NCI-H1417 (cell line): Measurements from ENCODE around the gene UGDH.
"Not testable (repeated sequence)": the region's sequence is repeated elsewhere in the genome, so short reads cannot be mapped to it uniquely, and the experiment has no call there.

ENCODE experiments used
- DNase-seq, 3 experiments: peaks; one replicate each; lab custom pipeline; 2025; lab: John Stamatoyannopoulos, UW

UGDH gene

DNA sequence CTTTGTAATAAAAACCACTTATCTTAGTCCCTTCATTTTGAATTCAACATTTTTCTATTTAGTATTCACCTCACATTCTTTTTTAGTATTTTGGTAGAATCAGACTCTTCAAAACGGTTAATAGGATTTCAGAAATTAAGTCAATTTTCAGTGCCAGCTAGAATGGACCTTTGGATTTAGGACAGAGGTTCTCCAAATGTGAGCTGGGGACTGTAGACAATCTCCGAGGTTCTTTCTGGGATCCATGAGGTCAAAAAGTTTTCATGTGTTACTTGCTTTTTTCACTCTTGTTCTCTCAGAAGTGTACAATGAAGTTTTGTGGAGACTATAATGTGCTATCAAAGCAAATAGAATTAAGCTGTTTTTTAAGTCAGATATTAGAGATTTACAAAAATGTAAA lies 2.3 kb upstream of the UGDH start:
- DNase-seq = no peak

GRCh38 chr4:39528061-39528465 lies 824 bp upstream of the UGDH start:
- peak in 1 of 3 experiments; percentile 53 for DNase-seq

DNA sequence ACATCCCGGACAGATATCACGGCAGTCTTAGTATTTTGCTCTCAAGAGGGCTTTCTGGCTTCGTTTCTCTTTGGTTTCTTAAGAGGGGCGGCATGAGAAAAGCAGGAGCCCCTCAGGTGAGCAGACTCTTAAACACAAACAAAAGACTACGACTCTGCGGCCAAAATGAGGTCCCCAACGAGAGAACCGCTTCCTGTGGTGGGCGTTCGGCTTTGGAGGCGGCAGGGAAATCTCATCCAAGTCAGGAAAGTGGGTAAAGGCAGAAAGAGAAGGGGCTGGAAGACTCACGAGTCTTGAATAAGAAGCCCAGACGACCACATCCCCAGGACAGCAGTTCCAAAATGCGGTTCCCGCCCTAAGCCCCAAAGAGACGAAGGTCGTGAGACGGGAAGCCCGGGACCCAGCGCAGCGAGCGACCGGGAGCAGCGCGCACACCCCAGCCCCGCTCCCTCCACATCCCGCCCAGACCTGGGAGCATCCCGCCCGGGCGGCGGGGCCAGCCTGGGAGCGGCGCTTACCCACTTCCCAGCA lies 409 bp downstream of the UGDH start:
- DNase-seq = peak; percentile 54 to 74 (median 57)

GRCh38 chr4:39525822-39526690 lies 1.2 kb downstream of the UGDH start:
- DNase-seq = peak in 1 of 3 experiments; percentile 47

- DNase-seq = no peak
Observed at GRCh38 chr4:39524161-39524957, 2.9 kb downstream of the UGDH start.

DNA sequence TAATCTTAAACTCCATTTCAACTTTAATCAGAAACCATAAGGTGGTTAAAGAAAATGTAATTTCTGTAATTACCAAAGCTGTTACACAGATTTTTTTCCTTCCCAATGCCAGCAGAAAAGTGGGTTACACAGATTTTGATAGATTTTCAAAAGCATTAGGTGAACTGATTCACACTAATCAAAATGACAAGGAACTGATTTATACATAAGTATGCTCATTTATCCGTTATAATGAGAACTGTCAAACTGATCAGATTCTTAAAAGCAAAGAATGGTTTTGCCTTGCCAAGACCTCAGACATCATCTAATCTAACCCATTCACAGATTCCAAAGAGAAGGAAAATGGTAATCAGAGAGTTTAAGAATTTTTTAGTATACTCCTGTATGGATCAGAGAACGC lies 5.2 kb downstream of the UGDH start:
- DNase-seq = no peak

DNA sequence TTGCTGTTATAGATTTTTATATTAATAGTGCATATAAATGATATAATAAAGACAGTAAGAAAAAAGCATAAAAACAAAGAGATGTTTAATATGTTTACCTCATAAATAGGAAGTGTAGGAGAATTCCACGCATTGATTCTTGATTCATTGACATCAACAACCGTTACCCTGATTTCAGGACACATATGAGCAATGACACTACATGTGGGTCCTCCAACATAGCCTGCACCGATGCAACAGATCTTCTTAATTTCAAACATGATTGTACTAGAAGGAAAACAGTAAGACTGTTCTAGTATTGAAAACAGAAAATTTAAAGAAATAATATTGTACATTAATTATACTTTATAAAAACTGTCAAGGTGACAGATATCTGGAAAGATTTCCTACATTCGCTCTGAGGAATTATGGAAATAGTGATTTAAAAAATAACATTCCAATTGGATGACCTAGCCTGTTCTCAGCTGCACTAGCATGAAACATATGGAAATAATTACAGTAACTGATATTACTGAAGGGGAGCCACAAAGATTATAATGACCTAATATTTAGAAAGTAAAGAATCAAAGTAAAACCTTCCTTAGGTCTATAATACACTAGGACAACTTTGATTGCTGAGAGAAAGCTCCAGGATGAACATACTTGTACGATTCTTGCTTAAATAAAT lies 5.9 kb downstream of the UGDH start:
- no peak for DNase-seq

- no peak for DNase-seq
Observed at GRCh38 chr4:39518484-39518883, 8.8 kb downstream of the UGDH start.

GRCh38 chr4:39516407-39516966 lies 10.8 kb downstream of the UGDH start:
- no peak for DNase-seq

DNA sequence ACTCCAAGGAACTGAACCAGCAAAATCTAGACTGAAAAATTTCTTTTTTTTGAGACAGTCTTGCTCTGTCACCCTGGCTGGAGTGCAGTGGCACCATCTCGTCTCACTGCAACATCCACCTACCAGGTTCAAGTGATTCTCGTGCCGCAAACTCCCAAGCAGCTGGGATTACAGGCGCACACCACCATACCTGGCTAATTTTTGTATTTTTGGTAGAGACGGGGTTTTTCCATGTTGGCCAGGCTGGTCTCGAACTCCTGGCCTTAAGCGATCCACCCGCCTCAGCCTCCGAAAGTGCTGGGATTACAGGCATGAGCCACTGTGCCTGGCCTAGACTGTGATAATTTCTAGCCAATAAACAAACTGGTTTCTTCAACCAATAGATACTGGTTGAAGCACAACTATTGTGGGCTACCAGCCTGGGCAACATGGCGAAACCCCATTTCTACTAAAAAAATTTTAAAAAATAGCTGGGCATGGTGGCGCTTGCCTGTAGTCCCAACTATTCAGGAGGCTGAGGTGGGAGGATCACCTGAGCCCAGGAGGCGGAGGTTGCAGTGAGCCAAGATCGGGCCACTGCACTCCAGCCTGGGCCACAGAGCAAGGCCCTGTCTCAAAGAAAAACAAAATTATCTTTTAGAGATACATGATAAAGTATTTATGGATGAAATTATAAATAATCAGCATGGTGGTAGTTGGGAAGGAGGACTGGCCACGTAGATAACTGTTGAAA lies 11.4 kb downstream of the UGDH start:
- not testable (repeated sequence) for DNase-seq

GRCh38 chr4:39514888-39515401 lies 12.3 kb downstream of the UGDH start:
- peak in 1 of 3 experiments; percentile 56 for DNase-seq

GRCh38 chr4:39514266-39514665 lies 13.0 kb downstream of the UGDH start:
- not testable (repeated sequence) for DNase-seq

DNA sequence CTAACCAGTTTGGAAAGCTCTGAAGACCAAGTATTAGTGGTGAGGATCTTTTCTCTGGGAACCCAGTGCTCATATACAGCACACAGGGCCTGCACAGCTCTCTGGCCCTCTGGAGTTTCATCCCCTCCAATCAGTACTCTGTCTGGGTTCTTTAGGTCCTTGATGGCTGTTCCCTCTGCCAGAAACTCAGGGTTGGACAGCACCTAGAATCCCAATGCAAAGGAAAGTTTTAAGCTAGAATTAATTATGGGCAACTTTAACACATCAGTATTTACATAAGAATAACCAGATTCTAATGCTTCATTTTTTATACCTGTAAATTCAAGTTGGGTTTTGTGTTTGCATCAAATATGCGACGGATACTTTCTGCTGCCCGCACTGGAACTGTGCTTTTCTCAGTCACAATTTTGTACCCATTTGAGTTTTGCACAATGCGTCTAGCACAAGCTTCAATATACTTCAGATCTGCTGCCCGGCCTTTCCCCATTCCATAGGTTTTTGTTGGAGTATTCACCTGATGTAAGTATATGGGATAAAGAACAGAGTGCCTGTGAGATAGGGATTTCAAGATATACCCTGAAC lies 16.8 kb downstream of the UGDH start:
- no peak for DNase-seq

DNA sequence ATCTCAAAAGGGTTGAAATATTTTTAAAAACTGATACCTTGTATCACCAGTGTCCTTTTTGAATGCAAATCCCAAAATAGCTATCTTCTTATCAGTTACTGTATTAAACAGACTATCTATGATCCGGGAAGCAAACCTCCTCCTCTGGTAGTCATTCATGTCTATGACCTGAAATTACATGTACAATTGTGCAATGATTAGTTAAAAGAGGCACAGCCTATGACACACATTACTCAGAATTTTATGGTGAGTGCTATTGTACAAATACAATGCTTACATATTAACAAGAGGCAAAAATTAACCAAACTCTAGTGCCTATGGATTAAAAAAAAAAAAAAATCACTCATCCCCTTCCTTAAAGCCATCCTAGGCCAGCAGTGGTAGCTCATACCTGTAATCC lies 21.7 kb downstream of the UGDH start:
- no peak for DNase-seq

GRCh38 chr4:39504538-39504937 lies 22.7 kb downstream of the UGDH start:
- no peak for DNase-seq

DNA sequence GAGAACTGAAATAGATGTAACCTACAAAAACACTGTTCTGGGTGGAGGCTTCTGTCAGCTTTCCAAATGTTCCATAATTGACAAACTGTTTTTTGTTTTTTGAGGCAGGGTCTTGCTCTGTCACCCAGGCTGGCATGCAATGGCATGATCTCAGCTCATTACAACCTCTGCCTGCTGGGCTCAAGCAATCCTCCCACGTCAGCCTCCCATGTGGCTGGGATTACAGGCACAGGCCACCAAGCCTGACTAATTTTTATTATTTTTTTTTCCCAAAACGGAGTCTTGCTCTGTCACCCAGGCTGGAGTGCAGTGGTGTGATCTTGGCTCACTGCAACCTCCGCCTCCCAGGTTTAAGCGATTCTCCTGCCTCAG lies 24.6 kb downstream of the UGDH start:
- not testable (repeated sequence) for DNase-seq

- no peak for DNase-seq
Observed at GRCh38 chr4:39502019-39502663, 25.1 kb downstream of the UGDH start.

GRCh38 chr4:39498727-39499020 lies 28.6 kb downstream of the UGDH start:
- no peak for DNase-seq

DNA sequence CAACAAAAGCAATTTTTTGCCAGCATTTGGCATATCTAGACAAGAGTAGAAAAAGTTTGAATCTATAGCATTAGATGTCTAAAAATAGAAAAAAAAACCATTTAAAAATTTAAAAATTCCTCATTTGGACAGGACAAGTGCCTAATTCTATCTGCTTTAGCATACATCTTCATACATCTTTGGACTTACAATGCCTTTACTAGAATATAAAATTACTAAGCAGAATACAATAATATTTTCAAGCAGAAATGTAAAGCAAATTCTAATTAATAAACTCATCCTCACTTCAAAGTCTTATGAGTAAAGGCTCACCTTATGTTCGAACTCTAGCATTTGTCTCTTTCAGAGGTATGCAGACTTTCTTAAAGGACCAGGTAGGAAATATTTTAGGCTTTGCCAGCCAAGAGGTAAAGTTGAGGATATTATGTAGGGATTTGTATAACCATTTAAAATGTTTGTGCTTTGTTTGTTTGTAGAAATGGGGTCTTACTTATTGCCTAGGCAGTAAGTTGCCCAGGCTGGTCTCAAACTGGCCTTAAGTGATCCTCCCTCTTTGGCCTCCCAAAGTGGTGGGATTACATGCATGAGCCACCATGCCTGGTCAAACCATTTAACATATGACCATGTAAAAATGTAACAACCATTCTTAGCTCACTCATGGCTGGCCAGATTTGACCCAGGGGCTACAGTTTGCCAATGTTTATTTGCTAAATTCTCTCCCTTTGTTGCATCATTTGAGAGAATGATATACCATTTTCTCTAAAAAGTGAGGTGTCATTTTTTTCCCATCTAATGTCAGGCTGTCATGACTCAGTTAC lies 29.1 kb downstream of the UGDH start:
- no peak for DNase-seq
